A673 (cell line): ENCODE data around the gene TLX1. TPM values are rescaled to one million over a fixed set of nuclear protein-coding genes. Genes with fewer than 3 reads are reported as not detected.

ENCODE experiments used
- Bru-seq: library from RNA; stranded (reverse); fragments of 400-500 nt; gene quantifications from one replicate; lab custom pipeline; 2021; lab: Mats Ljungman, UMichigan
- BruChase-seq, 2 experiments: library from RNA; stranded (reverse); fragments of 400-500 nt; gene quantifications; one replicate each; lab custom pipeline; 2021; lab: Mats Ljungman, UMichigan
- BruUV-seq: library from RNA; stranded (reverse); fragments of 400-500 nt; replicated peaks from 2 replicates; lab custom pipeline; 2021; lab: Mats Ljungman, UMichigan
- CTCF ChIA-PET: fragments of 300-600 bp; sonication (Branson Sonifier 250); formaldehyde crosslinking; loops from one replicate; lab custom pipeline; 2022; ENCODE audit warnings: antibody characterized with exemption; lab: Charles Lee
- POLR2A ChIA-PET: fragments of 300-600 bp; sonication (Branson Sonifier 250); formaldehyde crosslinking; loops from one replicate; lab custom pipeline; 2022; ENCODE audit warnings: antibody characterized with exemption; ENCODE audit not compliant: low non-redundant PET; lab: Charles Lee
- DNase-seq: peaks from one replicate; pipeline ENCODE4 v3.0.0-alpha.2; 2015; ENCODE audit warnings: low spot score
- H3K27ac ChIP-seq: fragments of 200-600 bp; sonication (generic); 2 replicates; pipeline ENCODE4 v1.5.1; 2016; ENCODE audit warnings: mixed run types, low read depth, mild to moderate bottlenecking, mixed read lengths, antibody characterized with exemption, low read length; ENCODE audit not compliant: poor library complexity, severe bottlenecking
- H3K27me3 ChIP-seq: fragments of 200-600 bp; sonication (generic); replicated peaks from 2 replicates; pipeline ENCODE4 v1.6.1; 2017; ENCODE audit warnings: mixed run types, low read depth, mild to moderate bottlenecking, mixed read lengths, antibody characterized with exemption, low read length; ENCODE audit not compliant: insufficient read depth, poor library complexity
- H3K36me3 ChIP-seq: fragments of 200-600 bp; sonication (generic); 2 replicates; pipeline ENCODE4 v1.6.1; 2016; ENCODE audit warnings: mixed run types, mild to moderate bottlenecking, mixed read lengths, antibody characterized with exemption, low read length; ENCODE audit not compliant: insufficient read depth, poor library complexity, severe bottlenecking
- H3K4me1 ChIP-seq: fragments of 200-600 bp; sonication (generic); 2 replicates; pipeline ENCODE4 v1.6.1; 2017; ENCODE audit warnings: mixed run types, mild to moderate bottlenecking, mixed read lengths, antibody characterized with exemption, low read length; ENCODE audit not compliant: insufficient read depth, poor library complexity, severe bottlenecking
- H3K4me3 ChIP-seq: fragments of 200-600 bp; sonication (generic); 2 replicates; pipeline ENCODE4 v1.5.1; 2016; ENCODE audit warnings: low read depth, mixed run types, mild to moderate bottlenecking, mixed read lengths, low read length; ENCODE audit not compliant: poor library complexity, severe bottlenecking
- H3K9me3 ChIP-seq: fragments of 200-600 bp; sonication (generic); 2 replicates; pipeline ENCODE4 v1.6.1; 2016; ENCODE audit warnings: mixed run types, low read depth, mild to moderate bottlenecking, mixed read lengths, antibody characterized with exemption, low read length; ENCODE audit not compliant: poor library complexity, severe bottlenecking
- EZH2 ChIP-seq: fragments of 200-600 bp; sonication (generic); IDR thresholded peaks from 2 replicates; pipeline ENCODE4 v1.6.1; 2017; ENCODE audit warnings: borderline replicate concordance, low read depth, mild to moderate bottlenecking, mixed read lengths, antibody characterized with exemption, low read length; ENCODE audit not compliant: poor library complexity, severe bottlenecking
- intact Hi-C: fragments of 100-400 bp; cut with micrococcal nuclease; formaldehyde crosslinking; loops from one replicate; pipeline ENCODE4 v1.10.0; 2022; ENCODE audit not compliant: unreplicated experiment
- long read RNA-seq: library from polyadenylated mRNA; stranded (forward); transcript quantifications from one replicate; pipeline ENCODE4 v2.0.0, GENCODE V29; 2022
- total RNA-seq: library from RNA; stranded (reverse); gene quantifications from 2 replicates; pipeline ENCODE4 v1.2.3, GENCODE V29; 2021
- TF ChIP-seq, protein P1 (sequence below): fragments of 300-800, 200-600 bp; sonication (generic); conservative IDR thresholded peaks from 2 replicates; pipeline ENCODE4 v1.5.1; 2017; ENCODE audit warnings: low read depth, mild to moderate bottlenecking, antibody characterized with exemption, low read length, moderate library complexity, mixed read lengths

Gene TLX1
- total RNA-seq (0.17 TPM in 1 of 2 replicates, not detected in the other), Bru-seq, nascent RNA (percentile 10 among the genes with signal in this experiment), BruChase-seq, experiment 1, labeled RNA remaining after a 2-hour chase (percentile 10 among the genes with signal in this experiment), BruChase-seq, experiment 2, labeled RNA remaining after a 6-hour chase (percentile 14 among the genes with signal in this experiment)
- long read RNA-seq: 0 reads

DNA sequence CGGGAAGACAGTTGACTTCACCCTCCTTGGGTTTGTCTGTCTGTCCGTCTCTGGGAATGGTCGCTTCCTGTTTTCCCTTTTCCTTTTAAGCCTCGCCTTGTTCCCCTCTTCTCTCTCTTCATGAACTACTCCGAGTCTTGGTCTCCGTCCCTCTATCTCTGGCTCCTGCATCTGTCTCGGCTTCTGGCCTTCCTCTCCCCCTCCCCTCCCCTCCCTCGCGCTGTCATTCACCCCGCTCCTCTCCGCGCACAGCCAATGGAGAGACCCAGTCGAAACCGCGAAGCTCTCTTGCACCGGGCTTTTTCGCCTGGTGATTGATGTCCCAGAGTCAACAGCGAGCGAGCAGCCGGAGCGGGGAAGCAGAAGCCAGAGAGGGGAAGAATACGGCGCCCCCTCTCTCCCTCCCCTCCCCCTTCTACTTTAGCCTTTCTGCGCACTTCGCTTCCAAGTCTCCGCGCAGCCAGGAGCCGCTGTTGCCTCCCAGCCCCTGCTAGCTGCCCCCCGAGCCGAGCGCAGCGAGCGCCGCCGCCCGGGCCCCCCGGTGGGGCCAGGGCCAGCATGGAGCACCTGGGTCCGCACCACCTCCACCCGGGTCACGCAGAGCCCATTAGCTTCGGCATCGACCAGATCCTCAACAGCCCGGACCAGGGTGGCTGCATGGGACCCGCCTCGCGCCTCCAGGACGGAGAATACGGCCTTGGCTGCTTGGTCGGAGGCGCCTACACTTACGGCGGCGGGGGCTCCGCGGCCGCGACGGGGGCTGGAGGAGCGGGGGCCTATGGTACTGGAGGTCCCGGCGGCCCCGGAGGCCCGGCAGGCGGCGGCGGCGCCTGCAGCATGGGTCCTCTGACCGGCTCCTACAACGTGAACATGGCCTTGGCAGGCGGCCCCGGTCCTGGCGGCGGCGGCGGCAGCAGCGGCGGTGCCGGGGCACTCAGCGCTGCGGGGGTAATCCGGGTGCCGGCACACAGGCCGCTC, at the start of gene TLX1:
Gene TLX1, plus strand, starts transcription at position 317 of the 978 bp plus-strand sequence. Its CDS starts 242 bp downstream, at position 559.
- ChIA-PET CTCF (no interaction called here), POLR2A (no interaction called here)
- no peaks in the 10 kb centered on the region for H3K4me1 ChIP-seq
- no peaks in the 10 kb centered on the region for H3K36me3 ChIP-seq
- H3K9me3 ChIP-seq: no peaks in the 10 kb centered on the region
- peak within 1 kb of the TSS; percentile 50 for H3K4me3 ChIP-seq
- H3K27me3 ChIP-seq: peaks cover 94% of the 10 kb centered on the region
- no peak for DNase-seq
- BruUV-seq: no TSS peak
- intact Hi-C loops: no loop called here
- TF ChIP-seq EZH2: peak; percentile 96
- TF ChIP-seq, protein P1, sequence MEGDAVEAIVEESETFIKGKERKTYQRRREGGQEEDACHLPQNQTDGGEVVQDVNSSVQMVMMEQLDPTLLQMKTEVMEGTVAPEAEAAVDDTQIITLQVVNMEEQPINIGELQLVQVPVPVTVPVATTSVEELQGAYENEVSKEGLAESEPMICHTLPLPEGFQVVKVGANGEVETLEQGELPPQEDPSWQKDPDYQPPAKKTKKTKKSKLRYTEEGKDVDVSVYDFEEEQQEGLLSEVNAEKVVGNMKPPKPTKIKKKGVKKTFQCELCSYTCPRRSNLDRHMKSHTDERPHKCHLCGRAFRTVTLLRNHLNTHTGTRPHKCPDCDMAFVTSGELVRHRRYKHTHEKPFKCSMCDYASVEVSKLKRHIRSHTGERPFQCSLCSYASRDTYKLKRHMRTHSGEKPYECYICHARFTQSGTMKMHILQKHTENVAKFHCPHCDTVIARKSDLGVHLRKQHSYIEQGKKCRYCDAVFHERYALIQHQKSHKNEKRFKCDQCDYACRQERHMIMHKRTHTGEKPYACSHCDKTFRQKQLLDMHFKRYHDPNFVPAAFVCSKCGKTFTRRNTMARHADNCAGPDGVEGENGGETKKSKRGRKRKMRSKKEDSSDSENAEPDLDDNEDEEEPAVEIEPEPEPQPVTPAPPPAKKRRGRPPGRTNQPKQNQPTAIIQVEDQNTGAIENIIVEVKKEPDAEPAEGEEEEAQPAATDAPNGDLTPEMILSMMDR: no peak
- H3K27ac ChIP-seq: no peak within 1 kb of the TSS

DNA sequence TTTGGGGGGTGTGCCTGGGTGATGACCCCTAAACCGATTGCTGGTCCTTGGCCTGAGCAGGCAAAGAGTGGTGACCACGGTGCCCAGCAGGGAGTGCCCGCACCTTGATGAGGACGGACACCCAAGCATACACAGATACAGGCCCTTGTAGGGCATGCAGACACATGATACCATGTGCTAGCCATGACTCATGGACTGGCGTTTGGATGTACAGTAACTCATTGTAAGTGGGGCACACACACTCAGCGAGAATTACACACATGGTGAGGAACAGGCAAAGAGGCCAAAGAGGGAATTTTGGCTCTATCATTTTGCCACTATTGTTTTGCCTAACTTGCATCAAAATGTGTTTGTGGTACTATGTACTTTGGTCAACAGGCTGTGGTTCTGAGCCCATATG, 45.3 kb upstream of the TLX1 start:
- CTCF ChIA-PET: no interaction called here
- Histone ChIP-seq H3K27me3 (peaks cover 70% of the 10 kb centered on the region), H3K27ac (no peak overlapping the region), H3K4me1 (no peaks in the 10 kb centered on the region), H3K36me3 (no peaks in the 10 kb centered on the region), H3K4me3 (no peak overlapping the region), H3K9me3 (no peaks in the 10 kb centered on the region)
- no peak for TF ChIP-seq EZH2
- TF ChIP-seq, protein P1: no peak
- POLR2A ChIA-PET: no interaction called here
- BruUV-seq: no TSS peak
- intact Hi-C loops: no loop called here
- DNase-seq: no peak

DNA sequence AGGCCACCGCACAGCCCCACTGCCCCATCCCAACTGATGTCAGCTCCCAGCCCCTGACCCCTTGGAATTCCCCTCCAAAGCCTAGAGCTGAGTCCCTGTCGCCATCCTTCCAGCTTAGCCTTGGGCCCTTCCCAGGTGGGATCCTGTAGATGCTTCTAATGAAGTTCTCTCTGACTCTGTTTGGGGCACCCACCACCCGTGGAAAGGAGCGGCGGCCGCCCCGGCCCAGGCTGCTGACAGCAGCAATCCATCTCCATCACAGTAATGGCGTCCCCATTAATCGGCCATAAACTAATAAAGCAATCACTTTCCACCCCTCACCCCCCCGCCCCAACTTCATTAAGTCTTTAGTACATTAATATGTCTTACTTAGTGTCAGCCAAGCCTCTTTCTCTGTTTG, 43.7 kb upstream of the TLX1 start:
- H3K4me3 ChIP-seq: no peak overlapping the region
- no peaks in the 10 kb centered on the region for H3K4me1 ChIP-seq
- no peaks in the 10 kb centered on the region for H3K36me3 ChIP-seq
- H3K27me3 ChIP-seq: peaks cover 67% of the 10 kb centered on the region
- ChIA-PET POLR2A (no interaction called here), CTCF (no interaction called here)
- intact Hi-C loops: no loop called here
- TF ChIP-seq, protein P1: no peak
- TF ChIP-seq EZH2: no peak
- H3K27ac ChIP-seq: no peak overlapping the region
- DNase-seq: no peak
- no peaks in the 10 kb centered on the region for H3K9me3 ChIP-seq
- no TSS peak for BruUV-seq
